ENCODE data around the gene SDC3.
"Not testable (repeated sequence)": the region's sequence is repeated elsewhere in the genome, so short reads cannot be mapped to it uniquely, and the experiment has no call there.

Gene SDC3

GRCh38 chr1:30908696-30909364 is at the start of gene SDC3:
TSS of gene SDC3 (minus strand) at chr1:30908758. CDS start at chr1:30908586, 172 bp downstream.
- in situ Hi-C loops (cut with MboI; ENCODE audit: low sequenced_read_pairs), result no loop called here

GRCh38 chr1:30957560-30958222 is 49.1 kb upstream of the SDC3 start:
- in situ Hi-C loops (cut with MboI; ENCODE audit: low sequenced_read_pairs), result no loop called here

DNA sequence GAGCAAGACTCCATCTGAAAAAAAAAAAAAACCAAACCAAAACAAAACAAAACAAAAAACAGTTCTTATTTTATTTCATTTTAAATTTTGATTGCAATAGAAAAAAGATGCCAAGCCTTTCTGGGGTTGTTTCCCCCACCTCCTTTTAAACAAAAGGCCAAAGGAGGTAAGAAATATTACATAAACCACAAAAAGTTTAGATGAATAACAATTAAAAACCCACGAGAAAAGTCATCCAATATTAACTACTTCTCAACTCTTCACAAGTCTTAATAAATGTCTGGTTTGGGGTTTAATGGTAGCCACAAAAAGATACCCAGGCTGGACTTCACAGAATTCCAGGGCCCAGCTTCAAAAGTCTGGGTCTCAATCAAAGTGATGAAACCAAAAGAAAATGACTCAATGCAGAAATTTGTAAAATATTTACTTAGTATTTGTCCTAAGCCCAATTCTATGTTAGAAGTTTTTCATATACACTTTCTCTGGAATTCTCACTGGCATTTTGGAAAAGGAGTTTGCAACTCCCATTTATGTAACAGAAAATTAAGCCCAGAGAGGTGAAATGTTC is 47.0 kb upstream of the SDC3 start:
- in situ Hi-C loops (cut with MboI; ENCODE audit: low sequenced_read_pairs), result no loop called here

- in situ Hi-C loops (cut with MboI; ENCODE audit: low sequenced_read_pairs), result no loop called here
These were observed 45.1 kb upstream of the SDC3 start for GRCh38 chr1:30953685-30954084.

DNA sequence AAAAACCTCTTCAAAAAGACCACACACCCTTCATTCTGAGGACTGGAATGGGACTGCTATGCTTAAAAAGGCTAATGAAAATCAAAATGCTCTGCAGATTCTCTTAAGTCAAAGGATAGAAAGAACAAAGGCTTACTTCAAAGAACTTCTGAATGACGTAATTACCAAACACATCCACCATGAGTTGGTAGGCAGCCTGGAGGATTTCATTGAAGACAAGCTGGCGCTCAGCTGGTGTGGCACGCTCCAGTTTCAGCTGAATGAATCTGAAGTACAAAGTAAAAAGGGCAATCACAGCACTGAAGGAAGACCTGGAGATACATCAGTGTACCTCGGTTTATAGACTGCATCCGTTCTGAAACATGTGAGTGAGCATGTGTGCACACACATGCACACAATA is 43.5 kb upstream of the SDC3 start:
- in situ Hi-C loops (cut with MboI; ENCODE audit: low sequenced_read_pairs), result no loop called here

DNA sequence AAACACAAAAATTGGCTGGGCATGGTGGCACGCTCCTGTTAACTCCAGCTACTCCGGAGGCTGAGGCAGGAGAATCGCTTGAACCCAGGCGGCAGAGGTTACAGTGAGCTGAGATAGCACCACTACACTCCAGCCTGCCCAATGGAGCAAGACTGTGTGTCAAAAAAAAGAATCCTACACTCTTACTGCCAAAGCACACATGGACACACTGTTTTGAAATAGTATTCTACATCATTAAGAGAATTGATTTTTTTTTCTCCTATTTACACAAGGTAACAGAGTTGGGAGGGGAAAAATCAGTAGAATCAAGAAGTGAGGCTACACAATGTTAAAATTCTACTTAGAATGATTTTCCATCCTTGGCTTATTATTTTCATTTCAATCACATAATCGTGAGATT is 42.1 kb upstream of the SDC3 start:
- in situ Hi-C loops (cut with MboI; ENCODE audit: low sequenced_read_pairs), result no loop called here

- in situ Hi-C loops (cut with MboI; ENCODE audit: low sequenced_read_pairs), result no loop called here
These were observed 41.5 kb upstream of the SDC3 start for GRCh38 chr1:30950053-30950452.

GRCh38 chr1:30949487-30949838 is 40.9 kb upstream of the SDC3 start:
- in situ Hi-C loops (cut with MboI; ENCODE audit: low sequenced_read_pairs), result not testable (repeated sequence)

- in situ Hi-C loops (cut with MboI; ENCODE audit: low sequenced_read_pairs), result not testable (repeated sequence)
These were observed 40.4 kb upstream of the SDC3 start for GRCh38 chr1:30948813-30949486.

DNA sequence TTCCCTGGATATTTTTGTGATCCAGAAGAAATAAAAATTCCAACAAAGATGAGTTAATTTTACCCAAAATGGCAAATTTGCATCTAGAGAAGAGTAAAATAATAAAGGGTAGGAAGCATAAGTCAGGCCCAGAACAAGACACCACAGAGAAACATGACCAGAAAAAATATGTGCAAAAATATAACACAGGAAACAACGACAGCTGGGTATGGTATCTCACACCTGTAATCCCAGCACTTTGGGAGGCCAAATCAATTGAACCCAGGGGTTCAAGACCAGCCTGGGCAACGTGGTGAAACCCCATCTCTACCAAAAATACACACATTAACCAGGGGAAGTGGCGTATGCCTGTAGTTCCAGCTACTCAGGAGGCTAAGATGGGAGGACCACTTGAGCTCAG is 39.7 kb upstream of the SDC3 start:
- in situ Hi-C loops (cut with MboI; ENCODE audit: low sequenced_read_pairs), result no loop called here

DNA sequence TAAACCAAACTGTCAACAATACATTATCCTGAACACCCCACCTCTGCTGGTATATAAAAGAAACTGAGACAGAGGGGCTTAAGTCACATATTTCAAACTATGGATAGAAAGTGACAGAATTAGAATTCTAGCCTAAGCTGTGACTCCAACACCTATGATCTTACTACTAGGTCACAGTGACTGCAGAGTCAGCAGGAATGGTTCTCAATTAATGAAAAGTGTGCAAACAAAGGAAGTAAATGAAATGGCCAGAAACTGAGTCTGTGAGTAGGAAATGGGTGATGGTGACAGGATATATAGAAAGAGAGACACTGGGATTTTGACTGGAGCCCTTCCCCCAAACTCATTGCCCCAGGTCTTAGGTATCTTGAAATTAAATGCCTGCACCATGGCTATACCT is 38.7 kb upstream of the SDC3 start:
- in situ Hi-C loops (cut with MboI; ENCODE audit: low sequenced_read_pairs), result no loop called here

DNA sequence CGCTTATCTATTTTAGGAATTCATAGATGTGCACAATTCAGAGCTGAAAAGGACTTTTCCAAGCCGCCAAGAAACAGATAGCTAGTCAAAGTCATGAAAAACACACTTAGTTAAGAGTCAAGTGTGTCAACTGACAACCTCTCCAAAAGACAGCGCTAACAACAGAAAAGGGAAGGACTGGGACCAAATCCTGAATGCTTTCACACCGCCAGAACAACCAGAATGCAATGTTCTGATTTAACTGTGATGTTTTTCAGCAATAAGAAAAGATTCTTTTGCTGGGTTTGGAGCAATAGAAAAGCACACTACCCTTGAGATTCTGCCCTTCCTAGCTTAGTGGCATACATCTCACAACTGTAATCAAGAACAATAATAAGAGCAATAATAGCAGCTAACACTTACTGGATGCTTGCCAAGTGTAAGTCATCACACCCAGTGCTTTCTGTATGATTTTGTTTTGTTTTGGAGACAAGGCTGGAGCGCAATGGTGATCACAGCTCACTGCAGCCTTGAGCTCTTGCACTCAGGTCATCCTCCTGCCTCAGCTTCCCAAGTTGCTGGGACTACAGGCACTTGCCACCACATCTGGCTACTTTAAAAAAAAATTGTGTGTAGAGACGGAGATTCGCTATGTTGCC is 33.9 kb upstream of the SDC3 start:
- in situ Hi-C loops (cut with MboI; ENCODE audit: low sequenced_read_pairs), result no loop called here

- in situ Hi-C loops (cut with MboI; ENCODE audit: low sequenced_read_pairs), result no loop called here
These were observed 32.0 kb upstream of the SDC3 start for GRCh38 chr1:30940541-30940940.

DNA sequence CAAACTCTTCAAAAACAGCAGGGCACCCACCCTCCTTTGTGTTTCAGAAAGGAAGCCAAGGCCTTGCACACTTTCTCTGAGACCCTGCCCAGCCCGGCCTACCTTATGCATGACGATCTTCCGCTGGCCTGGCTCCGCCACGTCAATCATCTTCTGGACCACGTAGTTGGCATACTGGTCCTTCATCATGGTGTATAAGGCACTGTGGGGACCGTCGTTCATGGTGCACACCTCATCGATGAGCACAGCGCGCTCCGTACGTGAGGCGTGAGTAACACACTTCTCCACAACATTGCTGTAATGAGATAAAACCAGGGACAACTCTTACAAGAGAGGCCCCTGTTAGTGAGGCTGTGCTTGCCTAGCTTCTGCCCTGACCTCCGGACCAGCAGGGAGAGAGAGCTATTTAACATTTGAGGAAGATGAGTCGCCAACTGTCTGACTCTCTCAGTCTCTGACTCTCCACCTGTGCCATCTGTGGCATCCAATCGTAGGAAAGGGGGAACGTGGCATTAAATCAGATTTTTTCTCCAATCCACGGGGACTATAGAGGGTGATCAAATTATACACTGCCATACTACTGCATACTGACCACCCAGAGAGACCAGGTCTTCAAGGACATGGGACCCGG is 28.1 kb upstream of the SDC3 start:
- in situ Hi-C loops (cut with MboI; ENCODE audit: low sequenced_read_pairs), result no loop called here

GRCh38 chr1:30935758-30936157 is 27.2 kb upstream of the SDC3 start:
- in situ Hi-C loops (cut with MboI; ENCODE audit: low sequenced_read_pairs), result not testable (repeated sequence)

- in situ Hi-C loops (cut with MboI; ENCODE audit: low sequenced_read_pairs), result no loop called here
These were observed 26.1 kb upstream of the SDC3 start for GRCh38 chr1:30934613-30935012.

GRCh38 chr1:30933874-30934252 is 25.3 kb upstream of the SDC3 start:
- in situ Hi-C loops (cut with MboI; ENCODE audit: low sequenced_read_pairs), result no loop called here

GRCh38 chr1:30930631-30931173 is 22.1 kb upstream of the SDC3 start:
- in situ Hi-C loops (cut with MboI; ENCODE audit: low sequenced_read_pairs), result no loop called here

DNA sequence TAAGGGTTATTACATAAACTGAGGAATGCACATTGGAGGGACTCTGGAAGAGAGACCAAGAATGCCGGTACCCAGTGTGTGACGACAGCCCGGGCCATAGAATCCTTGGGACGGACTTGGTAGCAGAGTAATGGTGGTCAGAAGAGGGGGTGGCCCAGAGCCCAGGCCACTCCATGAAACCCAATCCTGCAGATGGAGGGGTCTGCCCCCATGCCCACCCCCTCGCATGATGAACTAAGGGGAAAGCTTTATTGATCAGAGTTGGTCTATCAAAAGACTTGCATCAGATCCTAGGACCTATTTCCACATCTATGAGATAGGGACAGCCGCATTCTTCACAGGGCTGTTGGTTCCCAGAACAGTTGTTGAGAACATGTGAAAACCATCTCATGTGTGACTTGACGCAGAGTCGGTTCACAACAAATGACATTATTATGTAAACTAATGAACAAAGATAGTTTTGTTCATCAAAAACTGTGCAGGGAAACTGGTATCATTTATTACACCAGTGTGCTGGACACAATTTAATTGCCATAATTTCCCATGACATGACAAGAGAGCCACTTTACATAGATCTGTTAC is 21.5 kb upstream of the SDC3 start:
- in situ Hi-C loops (cut with MboI; ENCODE audit: low sequenced_read_pairs), result no loop called here

GRCh38 chr1:30929135-30929889 is 20.8 kb upstream of the SDC3 start:
- in situ Hi-C loops (cut with MboI; ENCODE audit: low sequenced_read_pairs), result no loop called here

Data from HL-60/S4 (cell line).